ENCODE data around the gene GPHN.
A peak's percentile ranks its signal among the peaks of the same experiment; 100 is the strongest.
"Not testable (repeated sequence)": the region's sequence is repeated elsewhere in the genome, so short reads cannot be mapped to it uniquely, and the experiment has no call there.

Gene GPHN

DNA sequence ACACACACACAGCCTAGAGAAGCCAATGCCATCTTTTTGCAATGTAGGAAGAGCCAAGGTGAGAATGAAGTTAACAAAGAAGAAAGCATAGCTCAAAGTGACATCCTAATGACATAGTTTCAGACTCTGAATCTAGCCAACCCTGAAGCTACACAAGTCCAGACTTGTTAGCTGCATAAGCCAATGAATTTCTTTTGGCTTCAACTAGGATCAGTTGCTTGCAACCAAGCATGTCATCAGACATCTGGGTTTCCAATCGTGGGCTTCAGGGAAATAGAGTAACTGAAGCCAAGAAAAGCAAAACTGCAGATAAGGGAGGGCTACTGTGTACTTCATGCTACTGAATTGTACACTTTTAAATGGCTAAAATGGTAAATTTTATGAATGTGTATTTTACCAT lies 4.4 kb upstream of the GPHN start:
- no peak for DNase-seq

DNA sequence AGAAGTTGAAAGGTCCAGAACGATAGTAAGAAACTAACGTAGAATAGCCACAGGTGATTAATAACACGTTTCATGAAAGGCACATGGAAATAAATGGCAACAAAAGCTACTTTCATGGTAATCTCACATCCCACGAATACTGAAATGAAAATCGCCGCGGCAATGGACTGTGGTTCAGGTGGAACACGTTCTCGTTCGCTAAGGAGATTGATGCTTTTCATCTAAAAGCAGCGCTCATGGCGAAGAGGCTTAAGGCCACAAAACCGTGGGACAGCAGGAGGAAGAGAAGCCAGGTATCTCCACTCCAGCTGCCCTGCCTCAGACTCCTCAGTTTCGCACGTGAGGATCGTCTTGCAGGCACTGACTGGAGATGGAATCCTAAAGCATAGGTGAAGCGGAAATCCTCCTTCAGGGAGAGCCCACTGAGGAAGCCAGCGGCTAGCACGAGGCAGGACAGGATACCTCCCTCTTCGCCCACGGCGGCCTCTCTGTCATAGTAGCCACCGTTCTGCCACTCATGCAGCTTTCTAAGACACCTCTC lies 696 bp upstream of the GPHN start:
- DNase-seq: peak; percentile 56 to 67

DNA sequence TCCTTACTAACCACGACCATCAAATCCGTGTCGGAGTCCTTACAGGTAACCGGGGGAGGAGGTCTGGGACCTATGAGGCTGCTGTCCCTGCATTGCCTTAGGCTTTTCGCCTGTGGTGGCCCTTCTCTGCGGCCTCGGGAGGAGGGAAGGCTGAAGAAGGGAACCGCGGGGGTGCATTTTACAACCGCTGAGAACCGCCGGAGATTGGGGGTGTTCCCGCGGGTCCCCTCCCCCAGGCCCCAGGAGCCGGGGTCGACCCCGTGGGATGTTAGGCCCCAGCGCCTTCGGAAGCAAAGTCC lies 549 bp downstream of the GPHN start:
- no peak for DNase-seq

DNA sequence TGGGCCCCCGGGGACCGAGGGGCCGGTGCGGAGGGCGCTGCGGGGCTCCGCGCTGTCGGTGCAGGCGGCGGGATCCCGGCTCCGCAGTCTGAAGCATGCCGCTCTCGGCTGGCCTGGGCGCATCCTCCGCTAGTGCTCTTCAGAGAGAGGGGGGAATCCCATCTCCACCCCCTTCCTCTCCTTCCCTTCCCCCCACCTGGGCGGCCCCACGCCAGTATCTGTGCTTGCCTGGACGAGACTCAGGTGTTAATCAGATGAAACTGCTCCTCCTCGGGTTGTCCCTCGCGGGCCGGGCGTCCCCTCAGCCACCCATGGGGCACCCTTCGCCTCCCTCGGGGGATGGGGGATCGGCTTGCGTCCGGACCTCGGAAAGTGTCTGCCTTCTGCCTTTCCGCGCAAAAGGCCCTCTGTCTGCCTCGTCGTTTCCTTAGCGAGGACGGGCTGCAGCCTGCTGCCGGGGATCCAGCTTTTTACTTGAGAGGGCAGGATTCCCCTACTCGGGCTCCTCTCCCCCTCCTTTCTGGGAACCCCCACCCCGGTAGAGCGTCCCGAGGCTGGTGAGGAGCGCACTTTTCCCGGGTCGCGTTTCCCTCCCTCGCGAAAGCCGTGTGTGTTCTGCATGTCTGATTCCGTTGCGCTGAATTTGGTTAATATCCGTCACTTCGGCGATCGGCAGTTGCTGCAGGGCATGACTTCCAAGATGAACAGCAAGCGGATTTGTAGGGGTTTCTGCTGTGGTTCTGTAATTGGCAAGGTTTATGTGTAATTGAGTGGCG lies 1.1 kb downstream of the GPHN start:
- DNase-seq: peak in 1 of 2 experiments; percentile 17

DNA sequence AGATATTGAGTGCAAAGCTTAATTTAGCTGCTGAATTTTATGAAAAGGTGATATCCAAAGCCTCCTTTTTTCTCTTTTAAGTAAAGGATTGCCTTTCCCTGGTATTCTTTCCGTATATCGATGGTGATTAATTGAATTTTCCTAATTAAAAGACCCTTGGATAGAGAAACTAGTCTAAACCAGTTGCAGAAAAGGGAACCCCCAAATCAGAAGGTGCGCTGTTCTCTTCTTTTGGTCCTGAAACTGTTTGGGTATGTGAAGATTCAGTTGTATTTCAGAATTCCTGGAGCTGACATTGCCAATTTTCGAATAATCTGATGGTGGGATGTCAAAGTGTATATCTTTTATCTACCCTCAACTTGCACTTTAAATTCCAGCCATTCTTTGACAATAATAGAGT lies 1.9 kb downstream of the GPHN start:
- no peak for DNase-seq

DNA sequence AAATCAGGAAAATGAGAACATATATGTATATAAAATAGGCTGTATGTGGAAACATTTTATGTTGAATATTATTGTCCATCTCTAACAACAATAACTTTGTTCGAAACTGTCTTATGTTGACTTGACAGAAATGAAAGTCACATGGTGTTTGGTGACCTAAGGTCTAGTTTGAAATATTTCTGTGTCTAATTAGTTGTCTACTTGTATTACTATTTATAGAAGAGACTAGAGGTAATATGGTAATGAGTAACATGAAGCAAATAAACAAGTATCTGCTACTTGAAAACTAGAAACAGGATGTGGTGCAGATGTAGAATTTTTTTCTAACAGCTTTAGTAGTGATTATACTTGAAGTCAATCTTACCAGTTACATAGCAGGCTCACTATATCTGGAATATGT lies 3.9 kb downstream of the GPHN start:
- no peak for DNase-seq

DNA sequence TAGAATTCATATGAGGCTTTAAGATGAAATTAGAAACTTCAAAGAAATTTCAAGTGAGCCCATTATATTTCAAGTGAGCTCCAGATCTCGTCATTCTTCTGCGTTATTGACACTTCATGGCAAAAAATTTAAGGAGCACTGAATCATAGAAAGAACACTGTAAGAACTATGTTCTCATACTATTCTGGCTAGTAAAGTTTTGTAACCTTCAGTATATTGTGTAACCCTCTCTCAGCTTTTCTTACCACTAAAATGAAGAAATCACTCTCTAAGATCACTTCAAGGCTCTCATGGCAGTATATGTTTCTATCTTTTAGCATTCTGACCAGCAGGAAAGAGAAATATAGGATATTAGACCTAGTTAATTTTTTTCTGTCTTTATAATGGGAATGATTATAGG lies 6.3 kb downstream of the GPHN start:
- DNase-seq: no peak

DNA sequence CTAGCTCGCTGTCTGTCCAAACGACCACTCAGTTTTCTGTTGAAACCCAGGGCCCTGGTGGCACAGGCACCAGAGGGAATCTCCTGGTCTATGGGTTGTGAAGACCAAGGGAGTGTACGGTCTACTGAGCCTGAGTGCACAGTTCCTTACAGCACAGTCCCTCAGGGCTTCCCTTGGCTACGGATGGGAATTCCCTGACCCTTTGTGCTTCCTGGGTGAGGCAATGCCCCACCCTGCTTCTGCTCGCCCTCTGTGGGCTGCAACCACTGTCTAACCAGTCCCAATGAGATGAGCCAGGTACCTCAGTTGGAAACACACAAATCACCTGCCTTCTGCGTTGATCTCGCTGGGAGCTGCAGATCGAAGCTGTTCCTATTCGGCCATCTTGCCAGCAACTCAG lies 22.6 kb downstream of the GPHN start:
- no peak for DNase-seq

DNA sequence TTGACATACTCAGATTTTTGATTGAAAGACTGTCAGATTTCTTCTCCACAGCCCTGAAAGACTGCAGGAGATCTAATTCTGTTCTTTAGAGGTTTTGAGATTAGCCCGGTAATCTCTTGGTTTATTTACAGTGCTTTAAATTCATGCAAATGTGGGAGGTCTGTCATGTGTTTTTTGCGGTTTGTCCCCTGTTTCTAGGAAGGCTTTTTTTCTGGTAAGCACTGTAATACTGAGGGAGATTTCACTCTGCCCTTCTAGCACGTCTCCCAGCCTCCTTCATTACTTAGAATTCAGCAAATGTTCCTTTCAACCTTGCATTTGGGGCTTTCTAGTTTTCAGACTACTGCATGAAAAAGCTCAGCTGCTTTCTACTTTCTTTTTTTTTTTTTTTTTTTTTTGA lies 31.1 kb downstream of the GPHN start:
- no peak for DNase-seq

DNA sequence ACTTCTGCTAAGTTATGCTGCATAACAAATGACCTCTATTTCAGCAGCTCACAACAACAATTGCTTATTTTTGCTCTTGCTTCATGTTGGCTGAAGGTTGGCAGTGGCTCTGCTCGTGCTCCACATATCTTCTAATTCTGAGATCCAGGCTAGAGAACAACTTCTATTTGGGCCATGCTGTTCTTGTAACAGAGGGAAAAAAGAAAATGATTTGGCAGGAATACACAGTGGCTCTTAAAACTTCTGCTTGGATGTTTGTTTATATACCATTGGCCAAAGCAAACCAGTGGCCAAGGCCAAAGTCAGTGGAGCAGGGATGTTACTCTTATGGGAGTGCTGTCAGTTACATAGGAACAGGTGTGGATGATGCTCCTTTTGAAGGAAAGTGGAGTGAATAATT lies 32.1 kb downstream of the GPHN start:
- no peak for DNase-seq

DNA sequence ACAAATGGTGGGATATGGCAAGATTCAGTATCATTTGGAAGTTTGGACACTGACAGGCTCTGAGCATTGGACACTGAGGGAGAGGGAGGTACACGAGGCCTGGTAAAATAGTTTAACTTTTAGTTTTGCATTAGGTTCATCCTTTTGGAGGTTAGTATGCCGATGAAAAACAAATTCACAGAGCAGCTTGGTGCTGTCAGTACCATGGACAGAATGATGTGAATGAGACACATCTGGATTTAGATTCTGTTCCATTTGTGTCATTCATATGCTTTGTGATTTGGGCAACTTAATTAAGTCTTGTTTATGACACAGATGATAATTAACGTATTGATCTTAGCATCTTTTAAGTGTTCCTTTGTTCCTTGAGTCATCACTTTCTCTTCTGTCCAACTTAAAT lies 33.7 kb downstream of the GPHN start:
- DNase-seq: no peak

DNA sequence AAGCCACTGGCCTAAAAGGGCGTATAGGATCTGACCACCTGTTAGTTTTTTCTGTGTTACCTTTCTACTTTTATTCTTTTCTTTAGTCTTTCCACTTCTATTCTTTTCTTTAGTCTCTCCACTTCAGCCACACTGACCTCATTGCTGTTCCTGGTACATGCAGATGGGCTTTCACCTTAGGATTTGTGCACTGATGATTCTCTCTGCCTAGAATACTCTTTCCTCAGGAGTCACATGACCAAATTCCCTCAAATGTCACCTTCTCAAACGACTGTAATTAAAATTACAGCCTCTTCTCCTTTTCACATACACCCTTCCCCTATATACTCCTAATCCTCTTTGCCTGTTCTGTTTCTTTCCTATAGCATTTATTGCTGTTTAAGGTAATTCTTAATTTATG lies 36.0 kb downstream of the GPHN start:
- DNase-seq: no peak

DNA sequence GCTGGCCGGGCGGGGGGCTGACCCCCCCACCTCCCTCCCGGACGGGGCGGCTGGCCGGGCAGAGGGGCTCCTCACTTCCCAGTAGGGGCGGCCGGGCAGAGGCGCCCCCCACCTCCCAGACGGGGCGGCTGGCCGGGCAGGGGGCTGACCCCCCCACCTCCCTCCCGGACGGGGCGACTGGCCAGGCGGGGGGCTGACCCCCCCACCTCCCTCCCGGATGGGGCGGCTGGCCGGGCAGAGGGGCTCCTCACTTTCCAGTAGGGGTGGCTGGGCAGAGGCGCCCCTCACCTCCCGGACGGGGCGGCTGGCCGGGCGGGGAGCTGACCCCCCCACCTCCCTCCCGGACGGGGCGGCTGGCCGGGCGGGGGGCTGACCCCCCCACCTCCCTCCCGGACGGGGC lies 37.2 kb downstream of the GPHN start:
- not testable (repeated sequence) for DNase-seq

DNA sequence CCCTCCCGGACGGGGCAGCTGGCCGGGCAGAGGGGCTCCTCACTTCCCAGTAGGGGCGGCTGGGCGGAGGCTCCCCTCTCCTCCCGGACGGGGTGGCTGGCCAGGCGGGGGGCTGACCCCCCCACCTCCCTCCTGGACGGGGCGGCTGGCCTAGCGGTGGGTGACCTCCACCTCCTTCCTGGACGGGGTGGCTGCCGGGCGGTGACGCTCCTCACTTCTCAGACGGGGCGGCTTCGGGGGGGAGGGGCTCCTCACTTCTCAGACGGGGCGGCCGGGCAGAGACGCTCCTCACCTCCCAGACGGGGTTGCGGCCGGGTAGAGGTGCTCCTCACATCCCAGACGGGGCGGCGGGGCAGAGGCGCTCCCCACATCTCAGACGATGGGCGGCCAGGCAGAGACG lies 37.8 kb downstream of the GPHN start:
- DNase-seq: not testable (repeated sequence)

DNA sequence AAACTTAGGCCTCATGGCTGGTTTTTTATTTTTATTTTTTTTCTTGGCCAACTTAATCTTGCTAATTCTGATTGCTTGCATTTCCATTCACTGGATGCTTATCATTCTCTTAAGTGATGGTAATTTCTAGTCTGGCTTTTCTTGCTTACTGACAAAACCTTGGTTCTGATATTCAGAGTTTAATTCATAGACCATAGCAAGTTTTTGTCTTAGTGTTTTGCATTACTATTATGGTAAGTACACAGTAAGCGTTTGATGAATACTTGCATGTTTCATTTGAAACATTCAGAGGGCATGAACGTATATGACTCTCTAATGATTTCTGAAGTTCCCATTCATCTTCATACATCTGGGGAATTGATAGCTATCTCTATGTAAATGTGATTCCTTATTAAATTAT lies 55.8 kb downstream of the GPHN start:
- no peak for DNase-seq

DNA sequence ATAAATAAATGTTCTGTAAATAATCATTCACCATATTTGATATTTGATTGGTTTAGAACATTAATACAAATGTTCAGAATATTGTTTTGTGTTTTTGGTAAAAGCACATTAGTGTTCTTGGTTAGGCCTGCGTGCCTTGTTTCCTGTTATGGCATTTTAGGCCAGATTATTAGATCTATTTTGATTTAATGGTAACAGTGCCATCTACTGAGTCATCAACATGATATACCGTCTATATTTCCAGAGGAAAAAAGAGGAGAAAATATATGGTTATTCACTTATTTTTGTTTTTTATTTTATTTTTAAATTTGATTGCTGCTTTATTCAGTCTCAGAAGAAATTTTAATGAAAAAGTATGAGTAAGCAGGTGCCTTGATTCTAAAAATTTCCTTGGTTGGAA lies 60.3 kb downstream of the GPHN start:
- DNase-seq: no peak

DNA sequence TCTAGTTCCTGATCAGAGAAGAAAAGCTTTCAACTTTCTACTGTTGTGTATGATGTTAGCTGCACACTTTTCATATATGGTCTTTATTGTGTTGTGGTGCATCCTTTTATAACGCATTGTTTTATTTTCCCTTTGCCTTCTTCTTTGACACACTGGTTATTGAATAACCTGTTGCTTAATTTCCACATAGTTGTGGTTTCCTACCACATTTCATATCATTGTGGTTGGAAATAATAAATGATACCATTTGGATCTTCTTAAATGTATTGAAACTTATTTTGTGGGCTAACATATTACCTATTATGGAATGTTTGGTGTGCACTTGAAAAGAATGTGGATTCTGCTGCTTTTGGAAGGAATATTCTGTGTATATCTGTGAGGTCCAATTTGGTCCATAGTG lies 64.9 kb downstream of the GPHN start:
- no peak for DNase-seq

DNA sequence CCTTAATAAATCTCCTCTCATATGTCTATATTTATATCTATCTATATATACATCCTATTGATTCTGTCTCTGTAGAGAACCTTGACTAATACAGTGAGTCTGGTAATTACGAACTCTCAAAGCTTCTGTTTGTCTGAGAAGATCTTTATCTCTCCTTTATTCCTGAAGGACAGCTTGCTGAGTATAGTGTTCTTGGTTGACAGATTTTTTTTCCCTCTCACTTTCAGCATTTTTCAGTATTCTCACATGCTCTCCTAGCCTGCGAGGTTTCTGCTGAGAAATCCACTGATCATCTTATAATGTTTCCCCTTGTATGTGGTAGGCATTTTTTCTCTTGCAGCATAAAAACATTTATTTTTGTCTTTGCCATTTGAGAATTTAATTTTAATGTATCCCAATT lies 67.1 kb downstream of the GPHN start:
- DNase-seq: no peak

DNA sequence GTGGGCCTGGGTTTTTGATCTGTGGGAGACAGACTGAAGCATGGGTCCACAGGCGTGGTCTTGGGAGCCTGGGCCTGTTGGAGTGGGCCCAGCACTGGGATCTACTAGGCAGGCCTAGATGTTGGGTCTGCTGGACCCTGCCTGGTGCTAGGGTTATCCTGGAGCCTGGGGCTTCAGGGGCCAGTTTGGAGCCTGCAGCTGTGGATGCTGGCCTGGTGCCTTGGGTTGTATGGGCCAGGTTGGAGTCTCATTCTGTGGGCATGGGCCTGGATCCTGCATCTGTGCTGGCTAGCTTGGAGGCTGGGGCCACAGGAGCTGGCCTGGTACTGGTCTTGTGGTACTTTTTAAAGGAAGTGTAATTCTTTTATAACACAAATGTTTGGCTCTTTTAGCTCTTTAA lies 68.0 kb downstream of the GPHN start:
- no peak for DNase-seq

DNA sequence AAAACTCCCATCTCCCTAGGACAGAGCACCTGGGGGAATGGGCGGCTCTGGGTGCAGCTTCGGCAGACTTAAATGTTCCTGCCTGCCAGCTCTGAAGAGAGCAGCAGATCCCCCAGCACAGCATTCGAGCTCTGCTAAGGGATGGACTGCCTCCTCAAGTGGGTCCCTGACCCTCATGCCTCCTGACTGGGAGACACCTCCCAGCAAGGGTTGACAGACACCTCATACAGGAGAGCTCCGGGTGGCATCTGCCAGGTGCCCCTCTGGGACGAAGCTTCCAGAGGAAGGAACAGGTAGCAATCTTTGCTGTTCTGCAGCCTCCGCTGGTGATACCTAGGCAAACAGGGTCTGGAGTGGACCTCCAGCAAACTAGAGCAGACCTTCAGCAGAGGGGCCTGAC lies 79.8 kb downstream of the GPHN start:
- DNase-seq: not testable (repeated sequence)

DNA sequence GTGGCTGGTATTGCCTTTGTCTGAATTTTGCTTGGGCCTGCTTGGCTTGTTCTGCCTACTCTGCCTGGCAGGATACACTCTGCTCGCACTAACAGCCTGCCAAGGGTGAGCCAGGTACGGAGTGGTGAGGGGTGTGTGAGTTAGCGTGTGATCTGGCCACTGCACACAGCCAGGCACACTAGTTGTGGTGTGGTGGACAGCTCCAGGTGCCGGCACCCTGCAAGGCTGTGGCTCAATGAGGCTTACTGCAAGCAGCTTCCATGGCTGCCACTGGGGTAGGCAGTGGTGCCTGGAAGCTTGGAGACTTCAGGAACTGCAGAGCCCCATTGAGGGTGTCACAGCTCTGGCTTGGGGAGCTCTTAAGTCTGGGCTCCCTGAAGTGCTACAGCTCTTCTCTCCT lies 87.4 kb downstream of the GPHN start:
- no peak for DNase-seq

DNA sequence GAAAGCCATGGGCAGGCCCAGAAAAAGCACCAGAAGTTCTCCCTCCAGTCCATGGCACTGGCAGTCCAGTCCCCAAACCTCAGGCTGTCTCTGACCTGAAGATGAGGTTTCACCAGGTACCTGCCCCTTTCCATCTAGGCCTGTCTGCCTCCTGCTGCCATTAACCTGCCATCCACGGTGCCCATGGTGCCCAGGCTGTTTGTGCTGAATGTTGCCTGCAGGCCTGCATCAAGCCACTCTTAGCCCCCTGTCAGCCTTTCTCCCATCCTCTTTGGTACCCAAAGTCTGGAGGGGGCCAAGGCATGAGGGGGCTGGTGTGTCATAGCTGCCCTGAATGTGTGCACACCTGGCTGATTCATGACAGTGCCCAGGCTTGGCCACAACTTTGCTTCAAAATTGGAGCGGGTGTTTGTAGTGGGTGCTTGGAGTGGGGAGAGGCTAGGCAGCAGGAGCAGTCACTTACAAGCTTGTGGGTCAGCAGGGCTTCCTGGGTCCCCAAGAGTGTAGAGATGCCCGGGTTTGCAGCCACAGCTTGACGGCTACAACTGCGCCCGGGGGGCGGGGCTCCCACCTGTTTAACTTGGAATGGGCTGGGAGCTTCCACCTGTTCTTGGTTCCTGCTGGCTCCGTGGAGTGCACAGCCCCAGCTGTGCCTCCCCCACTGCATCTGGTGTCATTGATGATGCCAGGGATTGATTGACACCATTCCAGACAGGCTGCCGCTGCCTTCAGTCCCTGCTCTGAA lies 88.5 kb downstream of the GPHN start:
- no peak for DNase-seq

DNA sequence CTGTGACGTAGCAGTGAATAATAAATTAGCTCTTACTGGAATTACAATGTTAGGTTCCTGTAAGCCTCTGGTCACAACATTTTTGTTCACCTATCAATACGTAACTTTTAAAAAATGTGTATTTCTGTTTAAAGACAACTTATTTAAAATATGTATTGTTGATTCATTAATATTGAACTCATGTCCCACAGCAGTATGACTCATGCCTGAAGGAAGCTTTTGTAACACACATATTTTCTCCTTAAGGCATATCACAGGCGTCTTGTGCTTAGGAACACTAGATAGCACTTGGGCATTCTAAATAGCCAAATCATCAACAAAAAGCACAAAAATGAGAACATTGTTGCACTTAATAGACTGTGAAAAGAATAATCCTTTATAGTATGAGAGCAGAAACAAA lies 92.5 kb downstream of the GPHN start:
- DNase-seq: no peak

DNA sequence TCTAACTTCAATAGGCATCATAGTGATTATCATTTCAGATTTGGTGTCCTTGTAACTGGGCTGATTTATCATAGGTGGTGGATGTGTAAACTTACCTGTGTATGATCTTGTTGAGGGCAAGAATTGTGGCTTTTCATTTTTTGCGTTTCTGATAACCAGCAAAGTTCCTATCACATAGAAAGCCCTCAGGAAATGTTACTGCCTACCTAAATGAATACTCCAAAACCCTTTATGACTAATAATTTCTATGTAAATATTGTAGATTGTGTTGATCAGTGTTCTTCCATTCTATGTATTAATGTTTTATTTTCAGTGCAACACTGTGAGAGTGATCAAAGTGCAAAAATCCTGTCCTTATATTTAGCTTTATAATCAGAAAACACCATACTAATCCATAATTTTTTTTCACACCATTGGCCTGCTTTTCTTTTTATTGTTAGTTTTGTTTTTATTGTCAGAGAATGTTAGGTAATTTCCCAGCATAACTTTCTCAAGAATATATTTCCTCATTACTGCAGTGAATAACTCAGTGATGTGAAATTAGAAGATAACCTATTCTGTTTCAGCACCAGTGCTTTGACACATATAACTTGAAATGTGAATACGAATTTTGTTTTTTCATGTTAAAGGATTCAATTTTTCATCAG lies 94.1 kb downstream of the GPHN start:
- no peak for DNase-seq

All from SHP77 (cell line).